Esophagus muscularis mucosa (tissue), 4 donors: Measurements from ENCODE around the gene PDZRN3.

Experiments used
- CTCF ChIP-seq, 3 experiments: fragments of 200-600 bp in 2 of 3; fragments of 450-650 bp in 1 of 3; sonication (generic) in 2 of 3; IDR thresholded peaks; one replicate each; pipeline ENCODE4 v1.5.1; 2017 to 2019; ENCODE audit warnings: antibody characterized with exemption in 3 of 3, mild to moderate bottlenecking in 2 of 3, moderate library complexity in 1 of 3
- EP300 ChIP-seq: sonication (generic); formaldehyde crosslinking; IDR thresholded peaks from one replicate; pipeline ENCODE4 v1.6.1; 2017; ENCODE audit warnings: antibody characterized with exemption
- POLR2A ChIP-seq: fragments of 450-650 bp; IDR thresholded peaks from one replicate; pipeline ENCODE4 v1.6.1; 2017; ENCODE audit warnings: antibody characterized with exemption, moderate library complexity, mild to moderate bottlenecking, low read depth
- POLR2AphosphoS5 ChIP-seq, 2 donors: sonication (generic); formaldehyde crosslinking; IDR thresholded peaks; one replicate each; pipeline ENCODE4 v1.6.1; 2017; ENCODE audit warnings: antibody characterized with exemption in 2 of 2

- no peak for TF ChIP-seq POLR2AphosphoS5 (IDR thresholded peaks at IDR 0.05)
- TF ChIP-seq CTCF (IDR thresholded peaks at IDR 0.05) = no peak
- no peak for TF ChIP-seq POLR2A
- no peak for TF ChIP-seq EP300
These were observed 31.6 kb upstream of the PDZRN3 start for GRCh38 chr3:73656241-73656890.
